ENCODE results near the gene MACROD2. TPM values are rescaled to one million over a fixed set of nuclear protein-coding genes. Genes with fewer than 3 reads are reported as not detected.

MACROD2 gene
- total RNA-seq, 6 experiments from 2014 or later = 0.05 to 0.57 (median 0.11) TPM; not detected in 1

- Mint-ChIP-seq H3K27me3 (ENCODE audit: insufficient read depth) (no peaks in the 10 kb centered on the region), H3K4me1 (ENCODE audit: low read depth) (no peaks in the 10 kb centered on the region), H3K4me3 (no peak overlapping the region), H3K9me3 (peaks cover 27% of the 10 kb centered on the region), H3K36me3 (ENCODE audit: low read depth) (no peaks in the 10 kb centered on the region; the same call in 1 of the 2 replicates), H3K27ac (no peak overlapping the region)
- TF ChIP-seq CTCF (IDR thresholded peaks at IDR 0.05) = no peak
- DNase-seq = no peak
These were observed 1384.5 kb downstream of the MACROD2 start for GRCh38 chr20:15379681-15380296.

- Mint-ChIP-seq H3K36me3 (ENCODE audit: low read depth) (no peaks in the 10 kb centered on the region; the same call in 1 of the 2 replicates), H3K4me3 (no peak overlapping the region), H3K27me3 (ENCODE audit: insufficient read depth) (no peaks in the 10 kb centered on the region), H3K27ac (no peak overlapping the region), H3K4me1 (ENCODE audit: low read depth) (no peaks in the 10 kb centered on the region), H3K9me3 (peaks cover 31% of the 10 kb centered on the region)
- DNase-seq = no peak
- no peak for TF ChIP-seq CTCF (IDR thresholded peaks at IDR 0.05)
These were observed 1385.5 kb downstream of the MACROD2 start for GRCh38 chr20:15380770-15381169.

- Mint-ChIP-seq H3K27me3 (ENCODE audit: insufficient read depth) (peaks cover 3% of the 10 kb centered on the region), H3K9me3 (peaks cover 38% of the 10 kb centered on the region), H3K36me3 (ENCODE audit: low read depth) (no peaks in the 10 kb centered on the region), H3K27ac (no peak overlapping the region), H3K4me3 (no peak overlapping the region), H3K4me1 (ENCODE audit: low read depth) (no peaks in the 10 kb centered on the region)
- no peak for TF ChIP-seq CTCF (IDR thresholded peaks at IDR 0.05)
- DNase-seq = no peak
These were observed 1391.9 kb downstream of the MACROD2 start for GRCh38 chr20:15387228-15387627.

- H3K9me3 Mint-ChIP-seq = peaks cover 30% of the 10 kb centered on the region
- H3K4me1 Mint-ChIP-seq (ENCODE audit: low read depth) = no peaks in the 10 kb centered on the region
- H3K36me3 Mint-ChIP-seq (ENCODE audit: low read depth) = peaks cover 8% of the 10 kb centered on the region; the same call in 1 of the 2 replicates
- no peak for DNase-seq
- H3K27me3 Mint-ChIP-seq (ENCODE audit: insufficient read depth) = no peaks in the 10 kb centered on the region; the same call in 1 of the 2 replicates
- H3K4me3 Mint-ChIP-seq = no peak overlapping the region
- no peak overlapping the region for H3K27ac Mint-ChIP-seq
- TF ChIP-seq CTCF (IDR thresholded peaks at IDR 0.05) = no peak
These were observed 1400.1 kb downstream of the MACROD2 start for GRCh38 chr20:15395457-15395856.

- DNase-seq = no peak
- Mint-ChIP-seq H3K4me3 (no peak overlapping the region), H3K4me1 (ENCODE audit: low read depth) (no peaks in the 10 kb centered on the region), H3K27ac (no peak overlapping the region), H3K9me3 (peaks cover 33% of the 10 kb centered on the region), H3K36me3 (ENCODE audit: low read depth) (peaks cover 8% of the 10 kb centered on the region; the same call in 1 of the 2 replicates), H3K27me3 (ENCODE audit: insufficient read depth) (no peaks in the 10 kb centered on the region; the same call in 1 of the 2 replicates)
- TF ChIP-seq CTCF (IDR thresholded peaks at IDR 0.05) = no peak
These were observed 1400.7 kb downstream of the MACROD2 start for GRCh38 chr20:15396026-15396425.
